ENCODE results near the gene EIF2S2.

The EIF2S2 gene

DNA sequence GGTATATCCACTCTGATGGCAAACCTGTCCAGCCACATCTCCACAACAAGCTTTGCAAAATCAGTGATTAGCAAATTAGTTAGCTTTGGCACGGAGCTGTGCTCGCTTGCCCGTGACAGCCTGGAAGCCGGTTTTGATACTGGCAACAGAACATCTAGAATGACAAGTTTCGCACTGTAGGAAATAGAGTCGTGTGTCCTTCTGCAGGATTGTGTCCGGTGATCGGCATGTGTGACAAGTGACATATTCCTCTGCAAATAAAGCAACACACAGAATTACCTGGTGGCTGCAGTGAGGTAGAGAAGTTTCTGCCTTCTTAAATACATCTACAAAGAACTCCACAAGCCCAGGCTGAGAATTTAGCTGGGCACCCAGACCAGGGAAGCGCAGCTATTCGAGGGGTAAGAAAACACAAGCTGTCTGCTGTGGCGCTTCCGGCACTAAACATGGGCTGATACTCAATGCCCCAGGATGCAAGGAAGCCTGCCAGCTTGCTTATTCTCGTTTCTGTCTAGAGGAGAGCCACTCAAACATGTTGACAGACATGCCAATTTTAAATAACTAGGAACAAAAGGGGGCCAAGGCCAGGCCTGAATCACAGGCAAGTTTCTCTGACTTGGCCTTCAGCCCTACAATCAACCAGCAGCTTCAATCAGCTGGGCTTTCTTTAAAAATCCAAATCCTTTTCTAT lies 22.2 kb downstream of the EIF2S2 start:
- Histone ChIP-seq H3K4me3 (ENCODE audit: low read depth, low read length) (no peak overlapping the region), H3K27ac (ENCODE audit: extremely low read depth, low read depth, low read length) (no peak overlapping the region), H3K36me3 (ENCODE audit: control insufficient read depth in 2 of 2, insufficient read depth in 1 of 2, low read length in 2 of 2) (peaks cover 34 to 86% of the 10 kb centered on the region in 2 experiments), H3K9me3 (ENCODE audit: control insufficient read depth, insufficient read depth, low read depth, low read length) (no peaks in the 10 kb centered on the region), H3K4me1 (ENCODE audit: control insufficient read depth, insufficient read depth, low read length) (no peaks in the 10 kb centered on the region)
- TF ChIP-seq ZNF114 (tag by site-specific recombination; IDR thresholded peaks at IDR 0.05) (no peak), ZNF529 (tag by site-specific recombination; IDR thresholded peaks at IDR 0.05; ENCODE audit: insufficient replicate concordance) (no peak), ZNF112 (tag by site-specific recombination; IDR thresholded peaks at IDR 0.05) (no peak), ZNF48 (tag by site-specific recombination; IDR thresholded peaks at IDR 0.05) (no peak), ZNF785 (tag by site-specific recombination; IDR thresholded peaks at IDR 0.05) (no peak), ZNF560 (tag by site-specific recombination; IDR thresholded peaks at IDR 0.05; ENCODE audit: borderline replicate concordance) (no peak), ZNF211 (tag by site-specific recombination; IDR thresholded peaks at IDR 0.05; ENCODE audit: low read depth) (no peak), ZNF624 (tag by site-specific recombination; IDR thresholded peaks at IDR 0.05) (no peak), ZFP69B (tag by site-specific recombination; IDR thresholded peaks at IDR 0.05) (no peak), ZNF350 (tag by site-specific recombination; IDR thresholded peaks at IDR 0.05) (no peak), GLIS2 (tag by site-specific recombination; IDR thresholded peaks at IDR 0.05) (no peak), ZNF549 (tag by site-specific recombination; IDR thresholded peaks at IDR 0.05) (no peak)
- TF ChIP-seq, protein P1, sequence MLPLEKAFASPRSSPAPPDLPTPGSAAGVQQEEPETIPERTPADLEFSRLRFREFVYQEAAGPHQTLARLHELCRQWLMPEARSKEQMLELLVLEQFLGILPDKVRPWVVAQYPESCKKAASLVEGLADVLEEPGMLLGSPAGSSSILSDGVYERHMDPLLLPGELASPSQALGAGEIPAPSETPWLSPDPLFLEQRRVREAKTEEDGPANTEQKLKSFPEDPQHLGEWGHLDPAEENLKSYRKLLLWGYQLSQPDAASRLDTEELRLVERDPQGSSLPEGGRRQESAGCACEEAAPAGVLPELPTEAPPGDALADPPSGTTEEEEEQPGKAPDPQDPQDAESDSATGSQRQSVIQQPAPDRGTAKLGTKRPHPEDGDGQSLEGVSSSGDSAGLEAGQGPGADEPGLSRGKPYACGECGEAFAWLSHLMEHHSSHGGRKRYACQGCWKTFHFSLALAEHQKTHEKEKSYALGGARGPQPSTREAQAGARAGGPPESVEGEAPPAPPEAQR (tag by site-specific recombination; IDR thresholded peaks at IDR 0.05) = no peak
- POLR2A ChIA-PET = interaction anchor here (1.1 to 1.2 kb wide), 2 partner anchors 12 to 23 kb away, joined by 3 read pairs; partner anchors contain the start of gene EIF2S2
- CTCF ChIA-PET = no interaction called here

DNA sequence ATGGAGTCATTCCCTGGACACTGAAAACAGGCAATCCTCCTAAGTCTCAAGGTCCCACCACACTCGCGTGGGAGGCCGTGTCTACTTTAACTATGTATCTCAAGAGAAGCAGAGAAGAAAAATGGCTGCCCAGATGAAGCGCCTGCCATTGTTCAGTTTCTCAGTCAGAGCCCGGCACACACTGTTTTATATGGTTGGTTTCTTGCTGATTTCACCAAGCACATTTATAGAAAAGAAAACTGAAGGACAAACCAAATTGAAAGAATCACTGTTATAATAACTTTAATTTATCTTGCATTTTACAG lies 22.9 kb downstream of the EIF2S2 start:
- ChIA-PET CTCF (interaction anchor here (0.7 kb wide), 1 partner anchor 29 kb away, joined by 3 read pairs; no protein-coding TSS in a partner anchor), POLR2A (no interaction called here)
- Histone ChIP-seq H3K4me3 (ENCODE audit: low read depth, low read length) (no peak overlapping the region), H3K27ac (ENCODE audit: extremely low read depth, low read depth, low read length) (no peak overlapping the region), H3K9me3 (ENCODE audit: control insufficient read depth, insufficient read depth, low read depth, low read length) (no peaks in the 10 kb centered on the region), H3K4me1 (ENCODE audit: control insufficient read depth, insufficient read depth, low read length) (no peaks in the 10 kb centered on the region), H3K36me3 (ENCODE audit: control insufficient read depth in 2 of 2, insufficient read depth in 1 of 2, low read length in 2 of 2) (peaks cover 27 to 80% of the 10 kb centered on the region in 2 experiments)
- TF ChIP-seq, protein P2, sequence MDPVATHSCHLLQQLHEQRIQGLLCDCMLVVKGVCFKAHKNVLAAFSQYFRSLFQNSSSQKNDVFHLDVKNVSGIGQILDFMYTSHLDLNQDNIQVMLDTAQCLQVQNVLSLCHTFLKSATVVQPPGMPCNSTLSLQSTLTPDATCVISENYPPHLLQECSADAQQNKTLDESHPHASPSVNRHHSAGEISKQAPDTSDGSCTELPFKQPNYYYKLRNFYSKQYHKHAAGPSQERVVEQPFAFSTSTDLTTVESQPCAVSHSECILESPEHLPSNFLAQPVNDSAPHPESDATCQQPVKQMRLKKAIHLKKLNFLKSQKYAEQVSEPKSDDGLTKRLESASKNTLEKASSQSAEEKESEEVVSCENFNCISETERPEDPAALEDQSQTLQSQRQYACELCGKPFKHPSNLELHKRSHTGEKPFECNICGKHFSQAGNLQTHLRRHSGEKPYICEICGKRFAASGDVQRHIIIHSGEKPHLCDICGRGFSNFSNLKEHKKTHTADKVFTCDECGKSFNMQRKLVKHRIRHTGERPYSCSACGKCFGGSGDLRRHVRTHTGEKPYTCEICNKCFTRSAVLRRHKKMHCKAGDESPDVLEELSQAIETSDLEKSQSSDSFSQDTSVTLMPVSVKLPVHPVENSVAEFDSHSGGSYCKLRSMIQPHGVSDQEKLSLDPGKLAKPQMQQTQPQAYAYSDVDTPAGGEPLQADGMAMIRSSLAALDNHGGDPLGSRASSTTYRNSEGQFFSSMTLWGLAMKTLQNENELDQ (tag by site-specific recombination; IDR thresholded peaks at IDR 0.05; ENCODE audit: low read depth) = no peak
- no peak for TF ChIP-seq ZNF664 (tag by site-specific recombination; IDR thresholded peaks at IDR 0.05)
- TF ChIP-seq, protein P3, sequence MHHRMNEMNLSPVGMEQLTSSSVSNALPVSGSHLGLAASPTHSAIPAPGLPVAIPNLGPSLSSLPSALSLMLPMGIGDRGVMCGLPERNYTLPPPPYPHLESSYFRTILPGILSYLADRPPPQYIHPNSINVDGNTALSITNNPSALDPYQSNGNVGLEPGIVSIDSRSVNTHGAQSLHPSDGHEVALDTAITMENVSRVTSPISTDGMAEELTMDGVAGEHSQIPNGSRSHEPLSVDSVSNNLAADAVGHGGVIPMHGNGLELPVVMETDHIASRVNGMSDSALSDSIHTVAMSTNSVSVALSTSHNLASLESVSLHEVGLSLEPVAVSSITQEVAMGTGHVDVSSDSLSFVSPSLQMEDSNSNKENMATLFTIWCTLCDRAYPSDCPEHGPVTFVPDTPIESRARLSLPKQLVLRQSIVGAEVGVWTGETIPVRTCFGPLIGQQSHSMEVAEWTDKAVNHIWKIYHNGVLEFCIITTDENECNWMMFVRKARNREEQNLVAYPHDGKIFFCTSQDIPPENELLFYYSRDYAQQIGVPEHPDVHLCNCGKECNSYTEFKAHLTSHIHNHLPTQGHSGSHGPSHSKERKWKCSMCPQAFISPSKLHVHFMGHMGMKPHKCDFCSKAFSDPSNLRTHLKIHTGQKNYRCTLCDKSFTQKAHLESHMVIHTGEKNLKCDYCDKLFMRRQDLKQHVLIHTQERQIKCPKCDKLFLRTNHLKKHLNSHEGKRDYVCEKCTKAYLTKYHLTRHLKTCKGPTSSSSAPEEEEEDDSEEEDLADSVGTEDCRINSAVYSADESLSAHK (tag by site-specific recombination; IDR thresholded peaks at IDR 0.05) = no peak
- no peak for TF ChIP-seq ZNF747 (tag by site-specific recombination; IDR thresholded peaks at IDR 0.05)
- no peak for TF ChIP-seq ZNF658 (tag by site-specific recombination; IDR thresholded peaks at IDR 0.05)
- no peak for TF ChIP-seq PRDM1 (tag by site-specific recombination; IDR thresholded peaks at IDR 0.05)

All from HEK293 (cell line).